ENCODE measurements around the gene SMIM14.
"Not testable (repeated sequence)": the region's sequence is repeated elsewhere in the genome, so short reads cannot be mapped to it uniquely, and the experiment has no call there.

Gene SMIM14

GRCh38 chr4:39504538-39504937 lies 134.1 kb downstream of the SMIM14 start:
- DNase-seq (ENCODE audit: low read depth in 2 of 2), result no peak
- TF ChIP-seq CTCF (IDR thresholded peaks at IDR 0.05; ENCODE audit: low read depth, low read length), result no peak
- H3K4me3 ChIP-seq (replicated peaks in 1 of 2; ENCODE audit: low read depth in 2 of 2, low read length in 2 of 2), result no peak overlapping the region

- DNase-seq (ENCODE audit: low read depth in 2 of 2), result peak in 1 of 2 donors; percentile 79
- not testable (repeated sequence) for H3K4me3 ChIP-seq (replicated peaks in 1 of 2; ENCODE audit: low read depth in 2 of 2, low read length in 2 of 2)
Observed at GRCh38 chr4:39502664-39503035, 136.0 kb downstream of the SMIM14 start.

DNA sequence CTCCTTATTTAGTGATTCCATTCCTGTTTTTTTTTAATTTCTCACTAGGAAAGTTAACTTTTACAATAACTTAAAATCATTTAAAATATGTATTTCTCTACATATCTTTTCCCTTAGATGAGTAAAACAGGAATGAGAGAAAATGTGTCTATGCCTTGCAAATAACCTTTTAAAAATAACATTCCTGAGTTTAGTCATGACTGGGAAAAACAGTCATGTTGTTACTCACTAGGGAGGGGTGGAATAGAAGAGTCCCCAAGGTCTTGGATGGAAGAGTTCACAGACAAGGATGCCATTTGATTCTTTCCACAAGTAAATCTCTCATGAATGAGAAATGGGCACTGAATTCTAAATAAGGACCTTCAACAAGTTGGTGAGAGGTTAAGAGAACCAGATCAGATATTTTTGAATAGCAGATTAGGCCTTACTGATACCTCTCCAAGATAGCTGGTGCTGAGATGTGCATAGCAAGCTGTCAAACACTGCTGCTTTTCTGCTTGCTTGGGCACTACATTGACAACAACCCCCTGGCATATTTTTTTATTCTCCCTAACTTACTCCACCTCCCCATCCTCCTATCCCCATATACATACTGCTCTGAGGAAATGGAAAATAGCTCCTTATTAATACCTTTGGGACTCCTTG lies 136.5 kb downstream of the SMIM14 start:
- no peak for TF ChIP-seq CTCF (IDR thresholded peaks at IDR 0.05; ENCODE audit: low read depth, low read length)

DNA sequence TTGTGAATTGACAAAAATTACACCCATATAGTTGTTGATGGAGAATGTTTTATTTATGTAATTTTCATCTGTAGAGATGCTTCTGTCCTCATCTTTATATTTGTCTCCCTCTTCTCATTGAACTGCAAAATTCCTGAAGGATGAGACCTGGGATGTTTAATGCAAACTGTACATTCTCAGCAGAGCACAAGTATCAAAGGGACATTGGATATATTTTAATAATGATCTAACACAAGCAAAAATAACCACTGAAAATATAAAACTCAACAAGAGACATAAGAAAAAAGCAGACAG lies 140.0 kb downstream of the SMIM14 start:
- no peak overlapping the region for H3K4me3 ChIP-seq (replicated peaks in 1 of 2; ENCODE audit: low read depth in 2 of 2, low read length in 2 of 2)
- no peak for DNase-seq (ENCODE audit: low read depth in 2 of 2)
- no peak for TF ChIP-seq CTCF (IDR thresholded peaks at IDR 0.05; ENCODE audit: low read depth, low read length)

More for the DNA sequence above, 136.5 kb downstream of the SMIM14 start:
- H3K4me3 ChIP-seq (replicated peaks in 1 of 2; ENCODE audit: low read depth in 2 of 2, low read length in 2 of 2), result no peak overlapping the region
- peak; percentile 60 to 94 for DNase-seq (ENCODE audit: low read depth in 2 of 2)

DNA sequence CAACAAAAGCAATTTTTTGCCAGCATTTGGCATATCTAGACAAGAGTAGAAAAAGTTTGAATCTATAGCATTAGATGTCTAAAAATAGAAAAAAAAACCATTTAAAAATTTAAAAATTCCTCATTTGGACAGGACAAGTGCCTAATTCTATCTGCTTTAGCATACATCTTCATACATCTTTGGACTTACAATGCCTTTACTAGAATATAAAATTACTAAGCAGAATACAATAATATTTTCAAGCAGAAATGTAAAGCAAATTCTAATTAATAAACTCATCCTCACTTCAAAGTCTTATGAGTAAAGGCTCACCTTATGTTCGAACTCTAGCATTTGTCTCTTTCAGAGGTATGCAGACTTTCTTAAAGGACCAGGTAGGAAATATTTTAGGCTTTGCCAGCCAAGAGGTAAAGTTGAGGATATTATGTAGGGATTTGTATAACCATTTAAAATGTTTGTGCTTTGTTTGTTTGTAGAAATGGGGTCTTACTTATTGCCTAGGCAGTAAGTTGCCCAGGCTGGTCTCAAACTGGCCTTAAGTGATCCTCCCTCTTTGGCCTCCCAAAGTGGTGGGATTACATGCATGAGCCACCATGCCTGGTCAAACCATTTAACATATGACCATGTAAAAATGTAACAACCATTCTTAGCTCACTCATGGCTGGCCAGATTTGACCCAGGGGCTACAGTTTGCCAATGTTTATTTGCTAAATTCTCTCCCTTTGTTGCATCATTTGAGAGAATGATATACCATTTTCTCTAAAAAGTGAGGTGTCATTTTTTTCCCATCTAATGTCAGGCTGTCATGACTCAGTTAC lies 140.5 kb downstream of the SMIM14 start:
- TF ChIP-seq CTCF (IDR thresholded peaks at IDR 0.05; ENCODE audit: low read depth, low read length), result no peak
- DNase-seq (ENCODE audit: low read depth in 2 of 2), result no peak
- H3K4me3 ChIP-seq (replicated peaks in 1 of 2; ENCODE audit: low read depth in 2 of 2, low read length in 2 of 2), result no peak overlapping the region
